ENCODE data around the gene PDXDC1. TPM values are rescaled to one million over a fixed set of nuclear protein-coding genes. Genes with fewer than 3 reads are reported as not detected.
A peak's percentile ranks its signal among the peaks of the same experiment; 100 is the strongest.
"Not testable (repeated sequence)": the region's sequence is repeated elsewhere in the genome, so short reads cannot be mapped to it uniquely, and the experiment has no call there.

Gene PDXDC1
- total and polyA plus RNA-seq, 11 donors = 19.9 to 80.0 (median 68.9) TPM

DNA sequence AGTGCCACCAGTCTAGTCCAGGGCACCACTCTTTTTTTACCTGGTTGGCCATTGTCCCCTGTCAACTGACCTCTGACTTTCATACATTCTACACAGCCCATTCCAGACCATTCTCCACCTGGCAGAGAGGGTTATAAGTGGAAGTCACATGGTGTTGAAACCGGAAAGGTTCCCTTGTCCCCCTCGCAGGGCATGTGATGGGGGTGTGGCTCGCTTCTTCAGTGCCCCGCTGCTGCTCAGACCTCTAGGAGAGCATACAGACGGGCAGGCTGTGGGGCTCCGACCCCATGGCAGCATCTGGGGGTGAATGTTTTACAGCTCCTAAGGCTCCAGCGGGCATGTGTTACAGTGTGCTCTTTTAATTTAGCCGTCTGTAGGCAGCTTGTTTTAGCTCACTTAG lies 52.2 kb downstream of the PDXDC1 start:
- intact Hi-C loops (cut with DNase I); DNase-seq; ATAC-seq; H3K9me3 ChIP-seq; H3K27me3 ChIP-seq; H3K27ac ChIP-seq; H3K4me3 ChIP-seq: not testable (repeated sequence)
- Histone ChIP-seq H3K4me1 (peaks cover 0 to 19% (median 0%) of the 10 kb centered on the region in 12 donors), H3K36me3 (peaks cover 4 to 91% (median 73%) of the 10 kb centered on the region in 9 donors)
- 59 to 77% (median 76%) methylated on average over 3 to 8 of the region's 8 CpGs; no CpG with 5 or more reads in 1 of the 4 donors for WGBS, 4 donors

DNA sequence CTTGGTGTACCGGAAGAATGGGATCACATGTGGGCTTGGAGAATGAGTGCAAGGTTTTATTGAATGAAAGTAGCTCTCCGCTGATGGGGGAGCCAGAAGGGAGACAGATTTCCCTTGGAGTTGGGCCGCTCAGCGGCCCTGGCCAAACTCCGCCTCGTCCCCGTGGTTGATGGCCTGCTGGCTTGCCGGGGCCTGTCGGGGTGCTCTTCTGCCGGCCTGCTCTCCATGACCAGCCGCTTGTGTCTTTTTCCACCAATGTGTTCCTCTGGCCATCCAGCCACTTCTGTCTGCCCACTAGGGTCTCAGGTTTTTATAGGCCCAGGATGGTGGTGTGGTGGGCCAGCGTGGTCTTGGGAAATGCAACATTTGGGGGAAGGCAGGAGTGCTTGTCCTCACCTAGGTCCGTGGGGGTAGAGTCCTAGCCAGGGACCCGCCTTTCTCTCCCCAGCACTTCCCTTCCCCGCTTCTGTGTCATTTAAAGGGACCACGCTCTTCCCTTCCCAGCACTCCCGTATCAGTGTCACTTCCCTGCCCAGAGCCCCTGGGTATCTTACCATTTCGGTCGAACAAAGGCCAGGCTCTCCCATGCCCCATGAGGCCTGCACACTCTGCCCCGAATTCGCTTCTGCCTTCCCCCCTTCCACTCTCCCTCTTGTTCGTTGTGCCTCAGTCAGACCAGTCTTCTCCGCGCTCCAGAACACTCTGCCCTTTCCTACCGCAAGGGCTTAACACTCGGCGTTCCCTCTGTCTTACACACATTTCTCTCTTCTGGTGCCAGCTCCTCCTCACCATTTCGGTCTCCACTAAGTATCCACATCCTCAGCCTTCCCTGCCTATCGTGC lies 52.9 kb downstream of the PDXDC1 start:
- intact Hi-C loops (cut with DNase I) = not testable (repeated sequence)

DNA sequence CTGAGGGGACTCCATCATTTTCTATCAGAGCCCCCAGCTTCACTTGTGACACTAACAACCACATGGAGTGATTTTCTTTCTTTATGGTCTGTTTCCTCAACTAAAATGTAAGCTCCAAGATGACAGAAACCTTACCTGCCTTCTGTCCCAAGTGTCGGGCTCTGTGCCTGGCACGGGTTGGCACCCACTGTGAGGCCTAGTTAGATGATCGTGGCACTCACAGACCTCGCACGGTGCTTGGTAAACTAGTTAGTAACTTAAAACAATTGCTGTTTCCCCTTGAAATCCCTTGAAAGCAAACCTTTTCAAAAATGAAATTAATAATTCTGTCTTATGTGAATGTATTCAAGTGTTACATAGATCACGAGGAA lies 53.5 kb downstream of the PDXDC1 start:
- peaks cover 4 to 91% (median 73%) of the 10 kb centered on the region in 9 donors for H3K36me3 ChIP-seq
- ATAC-seq, DNase-seq: not testable (repeated sequence)

More for the DNA sequence above, 52.9 kb downstream of the PDXDC1 start:
- not testable (repeated sequence) for H3K27ac ChIP-seq, H3K9me3 ChIP-seq, DNase-seq, H3K4me3 ChIP-seq, H3K27me3 ChIP-seq
- peaks cover 0 to 22% (median 0%) of the 10 kb centered on the region in 12 donors for H3K4me1 ChIP-seq
- peaks cover 4 to 91% (median 73%) of the 10 kb centered on the region in 9 donors for H3K36me3 ChIP-seq
- ATAC-seq = peak in 3 of 4 donors; percentile 1 to 7 (median 5)
- 82 to 94% (median 88%) methylated on average over 28 to 29 of the region's 29 CpGs for WGBS, 4 donors

DNA sequence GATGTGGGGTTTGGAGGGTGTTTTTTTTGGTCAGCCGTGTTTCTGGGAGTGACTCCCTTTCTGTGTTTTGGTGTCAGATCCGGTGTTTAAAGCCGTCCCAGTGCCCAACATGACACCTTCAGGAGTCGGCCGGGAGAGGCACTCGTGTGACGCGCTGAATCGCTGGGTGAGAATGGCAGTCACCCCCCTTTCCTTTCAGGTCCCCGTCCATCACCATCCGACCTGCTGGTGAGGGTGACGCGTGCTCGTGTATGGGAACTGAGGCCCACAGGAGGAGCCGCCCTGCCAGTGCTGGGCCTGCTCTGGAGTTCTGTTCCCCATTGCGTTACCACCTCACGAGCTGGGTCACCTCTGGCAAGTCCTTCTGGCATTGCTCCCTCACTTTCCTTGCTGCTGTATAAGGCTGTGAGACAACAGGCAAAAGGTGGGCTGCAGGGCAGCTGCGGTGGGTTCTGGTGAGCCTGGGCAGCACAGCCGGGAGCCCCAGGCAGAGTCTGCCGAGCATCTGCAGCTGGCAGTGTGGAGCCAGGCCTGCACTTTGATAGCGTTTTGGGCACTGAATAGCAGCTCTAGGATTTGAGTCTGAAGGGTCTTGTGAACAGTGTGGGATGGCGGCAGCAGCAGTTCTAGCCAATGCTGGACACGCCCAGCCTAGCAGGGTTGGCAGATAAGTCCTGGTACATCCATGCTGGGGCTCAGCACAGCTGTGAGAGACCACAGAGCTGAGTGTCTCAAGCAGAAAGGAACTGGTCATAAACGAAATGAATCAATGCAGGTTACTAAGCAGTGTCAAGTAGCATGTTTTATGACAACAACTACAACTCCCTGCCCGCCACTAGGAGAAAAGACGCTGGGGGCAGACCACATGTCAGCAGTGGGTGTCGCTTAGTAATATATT lies 54.2 kb downstream of the PDXDC1 start:
- H3K9me3 ChIP-seq; H3K4me3 ChIP-seq; H3K27me3 ChIP-seq; intact Hi-C loops (cut with DNase I); DNase-seq: not testable (repeated sequence)
- Histone ChIP-seq H3K36me3 (peaks cover 4 to 91% (median 73%) of the 10 kb centered on the region in 9 donors), H3K27ac (peak overlapping the region in 2 of 12 donors; percentile 12 to 18), H3K4me1 (peaks cover 0 to 34% (median 9%) of the 10 kb centered on the region in 12 donors)
- WGBS, 4 donors = 85 to 94% (median 87%) methylated on average over 24 to 27 of the region's 27 CpGs
- peak in 3 of 4 donors; percentile 6 to 31 (median 7) for ATAC-seq

More for the DNA sequence above, 53.5 kb downstream of the PDXDC1 start:
- WGBS, 4 donors = 92 to 97% (median 94%) methylated on average over 6 of the region's 6 CpGs
- H3K4me3 ChIP-seq; H3K27me3 ChIP-seq; intact Hi-C loops (cut with DNase I); H3K9me3 ChIP-seq: not testable (repeated sequence)
- H3K4me1 ChIP-seq = peaks cover 0 to 26% (median 4%) of the 10 kb centered on the region in 12 donors
- H3K27ac ChIP-seq = peak overlapping the region in 1 of 12 donors; percentile 18

DNA sequence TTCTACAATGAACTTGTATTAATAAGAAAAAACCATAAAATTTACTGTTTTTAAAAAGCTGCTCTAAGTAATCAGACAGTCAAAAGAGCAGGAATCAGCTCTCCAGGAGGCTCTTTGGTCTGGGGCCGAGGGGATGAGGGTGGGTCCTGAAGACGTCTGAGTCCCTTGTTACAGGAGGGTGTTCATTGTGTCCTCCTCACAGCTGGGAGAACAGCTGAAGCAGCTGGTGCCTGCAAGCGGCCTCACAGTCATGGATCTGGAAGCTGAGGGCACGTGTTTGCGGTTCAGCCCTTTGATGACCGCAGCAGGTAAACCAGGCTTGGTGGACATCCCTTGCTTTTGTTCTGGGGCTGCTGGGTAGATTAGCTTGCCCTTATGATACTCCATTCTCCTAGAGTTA lies 54.9 kb downstream of the PDXDC1 start:
- DNase-seq, H3K9me3 ChIP-seq, H3K4me3 ChIP-seq, H3K27me3 ChIP-seq, ATAC-seq: not testable (repeated sequence)
- 84 to 94% (median 86%) methylated on average over 6 of the region's 6 CpGs for WGBS, 4 donors
- Histone ChIP-seq H3K36me3 (peaks cover 4 to 93% (median 74%) of the 10 kb centered on the region in 9 donors), H3K4me1 (peaks cover 0 to 41% (median 16%) of the 10 kb centered on the region in 12 donors), H3K27ac (peak overlapping the region in 1 of 12 donors; percentile 19)
- intact Hi-C loops (cut with DNase I) = loop anchor here in 1 of 10 donors (10.0 kb wide), 1 partner anchor 75 kb away; no protein-coding TSS in a partner anchor

DNA sequence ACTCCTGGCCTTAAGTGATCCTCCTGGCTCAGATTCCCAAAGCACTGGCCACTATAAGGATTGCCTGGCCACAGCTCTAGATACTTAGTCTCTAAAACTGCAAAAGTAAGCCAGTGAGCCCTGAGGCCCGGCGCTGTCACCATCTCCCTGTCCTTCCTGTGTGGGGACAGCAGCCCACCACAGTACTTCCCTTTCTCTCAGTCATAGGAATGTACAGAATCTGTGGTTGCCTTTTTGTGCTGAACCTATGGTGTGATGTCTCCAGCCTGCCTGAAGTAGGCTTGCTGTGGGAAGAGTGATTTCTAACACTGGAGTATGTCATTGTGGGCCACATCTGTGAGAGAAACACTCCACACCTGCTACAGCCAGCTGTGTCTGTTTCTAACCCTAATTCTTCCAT lies 56.4 kb downstream of the PDXDC1 start:
- Histone ChIP-seq H3K4me3 (no peak overlapping the region), H3K27me3 (no peaks in the 10 kb centered on the region), H3K9me3 (no peaks in the 10 kb centered on the region), H3K4me1 (peaks cover 0 to 37% (median 21%) of the 10 kb centered on the region in 12 donors), H3K36me3 (peaks cover 4 to 94% (median 79%) of the 10 kb centered on the region in 9 donors), H3K27ac (peak overlapping the region in 1 of 12 donors; percentile 60)
- intact Hi-C loops (cut with DNase I) = loop anchor here in 1 of 10 donors (10.0 kb wide), 1 partner anchor 76 kb away; no protein-coding TSS in a partner anchor
- DNase-seq = no peak
- WGBS, 4 donors = 74 to 86% (median 81%) methylated on average over 2 of the region's 2 CpGs
- no peak for ATAC-seq
- TF ChIP-seq POLR2A (IDR thresholded peaks at IDR 0.05) = no peak
- TF ChIP-seq, protein P1, sequence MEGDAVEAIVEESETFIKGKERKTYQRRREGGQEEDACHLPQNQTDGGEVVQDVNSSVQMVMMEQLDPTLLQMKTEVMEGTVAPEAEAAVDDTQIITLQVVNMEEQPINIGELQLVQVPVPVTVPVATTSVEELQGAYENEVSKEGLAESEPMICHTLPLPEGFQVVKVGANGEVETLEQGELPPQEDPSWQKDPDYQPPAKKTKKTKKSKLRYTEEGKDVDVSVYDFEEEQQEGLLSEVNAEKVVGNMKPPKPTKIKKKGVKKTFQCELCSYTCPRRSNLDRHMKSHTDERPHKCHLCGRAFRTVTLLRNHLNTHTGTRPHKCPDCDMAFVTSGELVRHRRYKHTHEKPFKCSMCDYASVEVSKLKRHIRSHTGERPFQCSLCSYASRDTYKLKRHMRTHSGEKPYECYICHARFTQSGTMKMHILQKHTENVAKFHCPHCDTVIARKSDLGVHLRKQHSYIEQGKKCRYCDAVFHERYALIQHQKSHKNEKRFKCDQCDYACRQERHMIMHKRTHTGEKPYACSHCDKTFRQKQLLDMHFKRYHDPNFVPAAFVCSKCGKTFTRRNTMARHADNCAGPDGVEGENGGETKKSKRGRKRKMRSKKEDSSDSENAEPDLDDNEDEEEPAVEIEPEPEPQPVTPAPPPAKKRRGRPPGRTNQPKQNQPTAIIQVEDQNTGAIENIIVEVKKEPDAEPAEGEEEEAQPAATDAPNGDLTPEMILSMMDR (IDR thresholded peaks at IDR 0.05) = no peak

All from heart left ventricle (tissue), 16 donors.